GM12865 (cell line): ENCODE data around the gene SMR3B.

Experiments used
- DNase-seq: peaks from one replicate; pipeline ENCODE4 v3.0.0; 2010; ENCODE audit warnings: low read depth
- H3K4me3 ChIP-seq: 2 replicates; pipeline ENCODE4 v1.5.1; 2011; ENCODE audit warnings: mild to moderate bottlenecking, low read depth, low read length, control low read depth
- CTCF ChIP-seq: IDR thresholded peaks from 2 replicates; pipeline ENCODE4 v1.5.1; 2011; ENCODE audit warnings: low read length, control low read depth, low read depth, inconsistent platforms; ENCODE audit not compliant: insufficient read depth; ENCODE audit errors: missing control alignments

Gene SMR3B

GRCh38 chr4:70364002-70364401 lies 18.9 kb upstream of the SMR3B start:
- no peak for DNase-seq
- no peak overlapping the region for H3K4me3 ChIP-seq
- TF ChIP-seq CTCF: no peak

GRCh38 chr4:70365479-70365878 lies 17.5 kb upstream of the SMR3B start:
- TF ChIP-seq CTCF: no peak
- no peak overlapping the region for H3K4me3 ChIP-seq
- peak; percentile 14 for DNase-seq

DNA sequence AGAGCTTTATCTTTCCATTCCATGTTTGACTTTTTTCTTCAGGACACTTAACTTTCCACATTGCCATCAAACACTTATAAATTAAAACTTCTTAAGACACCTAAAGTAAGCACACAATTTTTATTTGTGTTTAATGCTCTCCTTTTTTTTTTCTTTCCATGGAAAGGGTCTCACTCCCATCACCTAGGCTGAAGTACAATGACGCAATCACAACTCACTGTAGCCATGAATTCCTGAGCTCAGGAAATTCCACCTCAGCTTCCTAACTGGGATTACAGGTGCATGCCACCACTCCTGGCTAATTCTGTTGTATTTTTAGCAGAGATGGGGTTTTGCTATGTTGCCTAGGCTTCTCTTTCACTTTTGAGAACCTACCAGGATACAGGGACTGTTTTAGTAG lies 15.1 kb upstream of the SMR3B start:
- DNase-seq: no peak
- no peak for TF ChIP-seq CTCF
- no peak overlapping the region for H3K4me3 ChIP-seq

DNA sequence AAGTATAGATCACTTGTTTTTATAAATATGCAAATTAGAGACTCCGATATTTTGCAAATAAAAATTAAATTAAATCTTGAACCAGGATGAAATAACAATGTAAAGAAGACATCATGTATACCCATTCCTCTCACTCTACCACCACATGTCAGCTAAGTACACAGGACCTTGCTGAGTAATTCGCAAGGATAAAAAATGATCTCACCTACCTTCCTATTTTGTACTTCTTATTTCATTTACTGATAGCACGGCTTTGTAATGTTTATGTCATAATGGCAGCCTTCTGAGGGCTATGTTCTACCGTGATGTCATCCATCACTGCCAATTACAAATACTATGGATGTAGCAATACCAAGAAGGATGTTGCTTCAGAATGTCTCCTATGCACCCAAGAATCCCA lies 10.9 kb upstream of the SMR3B start:
- no peak overlapping the region for H3K4me3 ChIP-seq
- TF ChIP-seq CTCF: no peak
- no peak for DNase-seq

DNA sequence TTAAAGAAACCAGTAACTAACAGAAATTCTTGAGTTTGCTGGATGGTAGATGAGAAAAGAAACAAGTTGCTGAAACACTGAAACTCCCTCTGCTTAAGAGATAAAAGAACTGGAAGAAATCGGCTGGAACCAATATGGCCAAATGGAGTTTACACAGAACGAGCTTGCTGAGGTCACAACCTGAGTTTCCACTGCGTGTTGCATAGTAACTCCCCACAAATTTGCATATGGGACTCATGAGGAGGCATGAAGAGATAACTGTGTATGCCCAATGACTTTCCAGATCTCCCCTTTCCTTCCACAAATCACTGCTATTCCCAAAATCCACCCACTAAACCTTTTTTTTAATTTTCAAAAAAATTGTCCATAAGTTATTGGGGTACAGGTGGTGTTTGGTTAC lies 10.2 kb upstream of the SMR3B start:
- no peak for DNase-seq
- H3K4me3 ChIP-seq: no peak overlapping the region
- TF ChIP-seq CTCF: no peak

DNA sequence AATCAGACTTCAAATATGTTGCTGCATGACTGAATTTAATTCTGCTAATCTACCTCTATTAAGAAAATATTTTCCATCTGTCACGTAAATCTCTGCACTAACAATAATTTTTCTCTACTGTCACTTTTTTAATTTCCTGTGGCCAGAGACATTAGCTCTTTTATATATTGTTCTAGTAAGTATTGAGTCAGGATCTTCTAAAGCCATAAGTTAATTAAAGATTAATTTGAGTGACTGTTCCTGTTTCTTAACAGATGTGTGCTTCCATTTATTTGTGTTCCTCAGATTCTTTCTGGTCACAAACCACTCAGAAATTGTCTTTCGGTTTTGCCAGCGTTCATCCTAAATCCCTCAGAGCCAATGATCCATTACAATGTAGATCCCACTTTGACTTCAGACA lies 2.4 kb upstream of the SMR3B start:
- H3K4me3 ChIP-seq: no peak overlapping the region
- TF ChIP-seq CTCF: no peak
- DNase-seq: no peak

- peak; percentile 41 for DNase-seq
- peak overlapping the region; percentile 27 for H3K4me3 ChIP-seq
- TF ChIP-seq CTCF: no peak
Observed at GRCh38 chr4:70392057-70392776, 9.3 kb downstream of the SMR3B start.
